PC-3 (cell line): ENCODE data around the gene FOXP1. TPM values are rescaled to one million over a fixed set of nuclear protein-coding genes. Genes with fewer than 3 reads are reported as not detected.

Experiments
- ATAC-seq: fragments of 200-7000 bp; cut with Tn5 transposase; 2 replicates; pipeline ENCODE4 v1.9.1; 2020; ENCODE audit warnings: mild to moderate bottlenecking, moderate library complexity
- BruUV-seq: library from RNA; stranded (reverse); fragments of 400-500 nt; replicated peaks from 2 replicates; lab custom pipeline; 2021; lab: Mats Ljungman, UMichigan
- CTCF ChIA-PET: fragments of 300-600 bp; sonication (Branson Sonifier 250); formaldehyde crosslinking; loops from one replicate; lab custom pipeline; 2022; ENCODE audit warnings: antibody characterized with exemption; lab: Charles Lee
- POLR2A ChIA-PET: fragments of 300-600 bp; sonication (Branson Sonifier 250); formaldehyde crosslinking; loops from one replicate; lab custom pipeline; 2022; ENCODE audit warnings: antibody characterized with exemption; ENCODE audit not compliant: unreplicated experiment; lab: Charles Lee
- DNase-seq: peaks from one replicate; pipeline ENCODE4 v3.0.0-alpha.2; 2015
- H2AFZ ChIP-seq: fragments of 300-600 bp; sonication (generic); 2 replicates; pipeline ENCODE4 v1.6.0; 2016; ENCODE audit warnings: antibody characterized with exemption, low read length
- H3F3A ChIP-seq: fragments of 300-600 bp; sonication (generic); one replicate; pipeline ENCODE4 v1.6.0; 2017; ENCODE audit warnings: antibody characterized with exemption, low read length, control low read depth, mild to moderate bottlenecking; ENCODE audit not compliant: unreplicated experiment
- H3K27ac ChIP-seq: fragments of 300-600 bp; sonication (generic); 2 replicates; pipeline ENCODE4 v1.5.1; 2016; ENCODE audit warnings: mild to moderate bottlenecking, low read length
- H3K27me3 ChIP-seq: fragments of 300-600 bp; sonication (generic); 2 replicates; pipeline ENCODE4 v1.6.1; 2016; ENCODE audit warnings: low read length, mixed read lengths
- H3K36me3 ChIP-seq: fragments of 300-600 bp; sonication (generic); 2 replicates; pipeline ENCODE4 v1.6.1; 2016; ENCODE audit warnings: low read depth, mixed run types, low read length, mixed read lengths
- H3K4me1 ChIP-seq: fragments of 300-600 bp; sonication (generic); 2 replicates; pipeline ENCODE4 v1.5.1; 2016; ENCODE audit warnings: low read length; ENCODE audit not compliant: insufficient read depth
- H3K4me2 ChIP-seq: fragments of 300-600 bp; sonication (generic); 2 replicates; pipeline ENCODE4 v1.6.0; 2016; ENCODE audit warnings: low read length
- H3K4me3 ChIP-seq: fragments of 300-600 bp; sonication (generic); 2 replicates; pipeline ENCODE4 v1.5.1; 2016; ENCODE audit warnings: mild to moderate bottlenecking, low read length, mixed read lengths
- H3K79me2 ChIP-seq: fragments of 300-600 bp; sonication (generic); 2 replicates; pipeline ENCODE4 v1.6.1; 2017; ENCODE audit warnings: low read length, mixed read lengths
- H3K9ac ChIP-seq: fragments of 300-600 bp; sonication (generic); 2 replicates; pipeline ENCODE4 v1.6.0; 2016; ENCODE audit warnings: mild to moderate bottlenecking, low read length
- H3K9me2 ChIP-seq: fragments of 300-600 bp; sonication (generic); replicated peaks from 2 replicates; pipeline ENCODE4 v1.6.1; 2016; ENCODE audit warnings: mixed run types, low read length, mixed read lengths
- H3K9me3 ChIP-seq: fragments of 300-600 bp; sonication (generic); 2 replicates; pipeline ENCODE4 v1.6.1; 2016; ENCODE audit warnings: low read length, mixed read lengths
- H4K20me1 ChIP-seq: fragments of 300-600 bp; sonication (generic); 2 replicates; pipeline ENCODE4 v1.6.1; 2016; ENCODE audit warnings: low read length, mixed read lengths
- EZH2 ChIP-seq: fragments of 300-600 bp; sonication (generic); IDR thresholded peaks from one replicate; pipeline ENCODE4 v1.6.1; 2017; ENCODE audit warnings: antibody characterized with exemption, mild to moderate bottlenecking, low read length; ENCODE audit not compliant: unreplicated experiment
- EZH2phosphoT487 ChIP-seq: fragments of 300-600 bp; sonication (generic); IDR thresholded peaks from 2 replicates; pipeline ENCODE4 v1.6.1; 2018; ENCODE audit warnings: mild to moderate bottlenecking, antibody characterized with exemption, low read length, borderline replicate concordance
- intact Hi-C: fragments of 100-400 bp; cut with micrococcal nuclease; formaldehyde crosslinking; loops from 2 replicates; pipeline ENCODE4 v1.9.0; 2023
- total RNA-seq: library from RNA; depleted of rRNA; stranded (reverse); fragments of >200 nt; gene quantifications from 2 replicates; pipeline ENCODE4 v1.2.3, GENCODE V29; 2014
- TF ChIP-seq, protein P1 (sequence below): fragments of 300-600 bp; sonication (generic); conservative IDR thresholded peaks from 2 replicates; pipeline ENCODE4 v1.5.1; 2017; ENCODE audit warnings: antibody characterized with exemption, low read depth, mild to moderate bottlenecking, low read length

FOXP1 gene
- total RNA-seq, 1 experiment from 2014 or later = 35.3 TPM

DNA sequence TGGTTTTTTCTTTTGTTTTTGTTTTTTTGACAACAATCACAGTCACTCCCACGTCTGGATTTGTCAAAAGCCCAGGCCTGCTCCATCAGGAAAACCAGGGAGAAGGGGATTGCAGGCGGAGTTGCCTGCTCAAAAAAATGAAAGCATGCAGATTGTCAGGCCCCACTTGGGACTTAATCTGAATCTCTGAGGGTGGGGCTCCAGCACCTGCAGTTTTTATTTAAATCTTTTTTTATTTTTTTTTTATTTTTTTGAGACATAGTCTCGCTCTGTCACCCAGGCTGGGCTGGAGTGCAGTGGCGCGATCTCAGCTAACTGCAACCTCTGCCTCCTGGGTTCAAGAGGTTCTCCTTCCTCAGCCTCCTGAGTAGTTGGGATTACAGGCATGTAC, 140.9 kb downstream of the FOXP1 start:
- Histone ChIP-seq H3K9me3 (no peaks in the 10 kb centered on the region), H3K36me3 (no peaks in the 10 kb centered on the region), H3K27me3 (no peaks in the 10 kb centered on the region), H3K9me2 (no peaks in the 10 kb centered on the region), H3K79me2 (0 out of 2 replicates have a peak, but pooled peaks cover 3% of the 10 kb centered on the region), H4K20me1 (no peaks in the 10 kb centered on the region), H3K27ac (no peak overlapping the region), H3K4me2 (no peak overlapping the region), H3K4me1 (peaks cover 25% of the 10 kb centered on the region), H3K4me3 (no peak overlapping the region), H3K9ac (no peak overlapping the region), H2AFZ (no peak overlapping the region), H3F3A (no peaks in the 10 kb centered on the region)
- ATAC-seq (no peak), DNase-seq (no peak)
- no TSS peak for BruUV-seq
- POLR2A ChIA-PET = no interaction called here
- no peak for TF ChIP-seq EZH2
- TF ChIP-seq EZH2phosphoT487 = no peak
- intact Hi-C loops = loop anchor here (10.0 kb wide), 1 partner anchor 338 kb away; no protein-coding TSS in a partner anchor
- CTCF ChIA-PET = no interaction called here

- Histone ChIP-seq H3K4me2 (no peak overlapping the region), H3K27me3 (no peaks in the 10 kb centered on the region), H3K36me3 (no peaks in the 10 kb centered on the region), H3K9ac (no peak overlapping the region), H3K79me2 (0 out of 2 replicates have a peak, but pooled peaks cover 3% of the 10 kb centered on the region), H3K9me2 (no peaks in the 10 kb centered on the region), H3K4me1 (peaks cover 31% of the 10 kb centered on the region), H3K4me3 (no peak overlapping the region), H3F3A (no peaks in the 10 kb centered on the region), H4K20me1 (no peaks in the 10 kb centered on the region), H3K27ac (no peak overlapping the region), H3K9me3 (no peaks in the 10 kb centered on the region), H2AFZ (no peak overlapping the region)
- no peak for DNase-seq
- ChIA-PET POLR2A (no interaction called here), CTCF (no interaction called here)
- TF ChIP-seq, protein P1, sequence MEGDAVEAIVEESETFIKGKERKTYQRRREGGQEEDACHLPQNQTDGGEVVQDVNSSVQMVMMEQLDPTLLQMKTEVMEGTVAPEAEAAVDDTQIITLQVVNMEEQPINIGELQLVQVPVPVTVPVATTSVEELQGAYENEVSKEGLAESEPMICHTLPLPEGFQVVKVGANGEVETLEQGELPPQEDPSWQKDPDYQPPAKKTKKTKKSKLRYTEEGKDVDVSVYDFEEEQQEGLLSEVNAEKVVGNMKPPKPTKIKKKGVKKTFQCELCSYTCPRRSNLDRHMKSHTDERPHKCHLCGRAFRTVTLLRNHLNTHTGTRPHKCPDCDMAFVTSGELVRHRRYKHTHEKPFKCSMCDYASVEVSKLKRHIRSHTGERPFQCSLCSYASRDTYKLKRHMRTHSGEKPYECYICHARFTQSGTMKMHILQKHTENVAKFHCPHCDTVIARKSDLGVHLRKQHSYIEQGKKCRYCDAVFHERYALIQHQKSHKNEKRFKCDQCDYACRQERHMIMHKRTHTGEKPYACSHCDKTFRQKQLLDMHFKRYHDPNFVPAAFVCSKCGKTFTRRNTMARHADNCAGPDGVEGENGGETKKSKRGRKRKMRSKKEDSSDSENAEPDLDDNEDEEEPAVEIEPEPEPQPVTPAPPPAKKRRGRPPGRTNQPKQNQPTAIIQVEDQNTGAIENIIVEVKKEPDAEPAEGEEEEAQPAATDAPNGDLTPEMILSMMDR = no peak
- TF ChIP-seq EZH2 (no peak), EZH2phosphoT487 (no peak)
- intact Hi-C loops = loop anchor here (10.0 kb wide), 1 partner anchor 337 kb away; no protein-coding TSS in a partner anchor
- BruUV-seq = no TSS peak
- ATAC-seq = no peak
These were observed 141.4 kb downstream of the FOXP1 start for GRCh38 chr3:71441925-71442651.

GRCh38 chr3:71441217-71441924, 142.2 kb downstream of the FOXP1 start:
- Histone ChIP-seq H3K9me2 (no peaks in the 10 kb centered on the region), H3F3A (peaks cover 5% of the 10 kb centered on the region), H3K9me3 (no peaks in the 10 kb centered on the region), H3K36me3 (no peaks in the 10 kb centered on the region), H3K4me3 (no peak overlapping the region), H3K4me1 (peaks cover 38% of the 10 kb centered on the region), H3K27me3 (no peaks in the 10 kb centered on the region), H4K20me1 (no peaks in the 10 kb centered on the region), H3K9ac (no peak overlapping the region), H3K27ac (no peak overlapping the region), H3K79me2 (0 out of 2 replicates have a peak, but pooled peaks cover 3% of the 10 kb centered on the region), H3K4me2 (no peak overlapping the region), H2AFZ (no peak overlapping the region)
- no peak for DNase-seq
- POLR2A ChIA-PET = no interaction called here
- ATAC-seq = no peak
- BruUV-seq = no TSS peak
- CTCF ChIA-PET = interaction anchor here (0.6 kb wide), 1 partner anchor 91 kb away, joined by 3 read pairs; no protein-coding TSS in a partner anchor
- no peak for TF ChIP-seq EZH2
- TF ChIP-seq EZH2phosphoT487 = no peak
- TF ChIP-seq, protein P1 = no peak
- intact Hi-C loops = loop anchor here (10.0 kb wide), 1 partner anchor 337 kb away; no protein-coding TSS in a partner anchor
